ENCODE results near the gene DTX1. TPM values are rescaled to one million over a fixed set of nuclear protein-coding genes. Genes with fewer than 3 reads are reported as not detected.

DTX1 gene
- total RNA-seq, 1 donor from 2014 or later, result 4.6 TPM

GRCh38 chr12:113062502-113063395 lies 6.2 kb downstream of the DTX1 start:
- H3K9ac ChIP-seq (ENCODE audit: low read length), result no peak overlapping the region
- Mint-ChIP-seq H3K36me3 (ENCODE audit: low read depth, unreplicated experiment) (no peaks in the 10 kb centered on the region), H3K27ac (ENCODE audit: unreplicated experiment) (no peak overlapping the region), H3K4me3 (ENCODE audit: unreplicated experiment) (no peak overlapping the region), H3K27me3 (ENCODE audit: low read depth, unreplicated experiment) (peaks cover 29% of the 10 kb centered on the region), H3K4me1 (ENCODE audit: low read depth, unreplicated experiment) (no peaks in the 10 kb centered on the region), H3K9me3 (ENCODE audit: unreplicated experiment) (no peaks in the 10 kb centered on the region)
- H3K9me3 ChIP-seq (ENCODE audit: insufficient read depth, low read depth, low read length), result no peaks in the 10 kb centered on the region
- no peak overlapping the region for H3K4me2 ChIP-seq (ENCODE audit: low read length)
- no peak for DNase-seq (ENCODE audit: low read depth)
- no peak overlapping the region for H3K4me3 ChIP-seq (ENCODE audit: insufficient read depth, low read depth, low read length)
- H3K27me3 ChIP-seq (ENCODE audit: insufficient read depth, low read length), result peaks cover 27% of the 10 kb centered on the region
- H4K20me1 ChIP-seq (ENCODE audit: insufficient read depth, low read length), result peaks cover 9% of the 10 kb centered on the region
- no peaks in the 10 kb centered on the region for H3K36me3 ChIP-seq (ENCODE audit: insufficient read depth, low read length)
- H3K79me2 ChIP-seq (ENCODE audit: insufficient read depth, low read length), result no peaks in the 10 kb centered on the region
- H3K4me1 ChIP-seq (ENCODE audit: insufficient read depth, low read length), result no peaks in the 10 kb centered on the region
- no peak overlapping the region for H2AFZ ChIP-seq (ENCODE audit: low read depth, low read length)
- no peak for FAIRE-seq
- TF ChIP-seq EZH2 (IDR thresholded peaks at IDR 0.05; ENCODE audit: insufficient read depth, low read length), result no peak
- TF ChIP-seq CTCF (IDR thresholded peaks at IDR 0.05; ENCODE audit: insufficient read depth, low read depth, low read length), result no peak
- H3K27ac ChIP-seq (ENCODE audit: low read depth, low read length), result no peak overlapping the region

- H4K20me1 ChIP-seq (ENCODE audit: insufficient read depth, low read length), result peaks cover 9% of the 10 kb centered on the region
- Mint-ChIP-seq H3K27me3 (ENCODE audit: low read depth, unreplicated experiment) (peaks cover 27% of the 10 kb centered on the region), H3K4me3 (ENCODE audit: unreplicated experiment) (no peak overlapping the region), H3K36me3 (ENCODE audit: low read depth, unreplicated experiment) (no peaks in the 10 kb centered on the region), H3K27ac (ENCODE audit: unreplicated experiment) (no peak overlapping the region), H3K4me1 (ENCODE audit: low read depth, unreplicated experiment) (no peaks in the 10 kb centered on the region), H3K9me3 (ENCODE audit: unreplicated experiment) (no peaks in the 10 kb centered on the region)
- H3K4me3 ChIP-seq (ENCODE audit: insufficient read depth, low read depth, low read length), result no peak overlapping the region
- H2AFZ ChIP-seq (ENCODE audit: low read depth, low read length), result no peak overlapping the region
- no peaks in the 10 kb centered on the region for H3K9me3 ChIP-seq (ENCODE audit: insufficient read depth, low read depth, low read length)
- no peak for TF ChIP-seq CTCF (IDR thresholded peaks at IDR 0.05; ENCODE audit: insufficient read depth, low read depth, low read length)
- no peak for TF ChIP-seq EZH2 (IDR thresholded peaks at IDR 0.05; ENCODE audit: insufficient read depth, low read length)
- no peak overlapping the region for H3K27ac ChIP-seq (ENCODE audit: low read depth, low read length)
- no peaks in the 10 kb centered on the region for H3K79me2 ChIP-seq (ENCODE audit: insufficient read depth, low read length)
- H3K27me3 ChIP-seq (ENCODE audit: insufficient read depth, low read length), result peaks cover 25% of the 10 kb centered on the region
- DNase-seq (ENCODE audit: low read depth) (no peak), FAIRE-seq (no peak)
- H3K4me1 ChIP-seq (ENCODE audit: insufficient read depth, low read length), result no peaks in the 10 kb centered on the region
- no peak overlapping the region for H3K4me2 ChIP-seq (ENCODE audit: low read length)
- H3K9ac ChIP-seq (ENCODE audit: low read length), result no peak overlapping the region
- H3K36me3 ChIP-seq (ENCODE audit: insufficient read depth, low read length), result no peaks in the 10 kb centered on the region
Observed at GRCh38 chr12:113063396-113064350, 7.1 kb downstream of the DTX1 start.
